GM10248 (cell line): Measurements from ENCODE around the gene FAM131B.

Source experiments
- CTCF ChIA-PET: fragments of 300-600 bp; sonication (Branson Sonifier 250); formaldehyde crosslinking; extraction: SDS; loops from one replicate; lab custom pipeline; 2021; ENCODE audit warnings: antibody characterized with exemption; lab: Yijun Ruan, JAX
- POLR2A ChIA-PET: fragments of 350-650 bp; sonication (Branson Sonifier 250); formaldehyde crosslinking; extraction: SDS; loops from one replicate; lab custom pipeline; 2020; ENCODE audit warnings: antibody characterized with exemption; lab: Yijun Ruan, JAX
- DNase-seq: peaks from one replicate; pipeline ENCODE4 v3.0.0; 2012; ENCODE audit errors: extremely low spot score
- CTCF ChIP-seq: IDR thresholded peaks from 2 replicates; pipeline ENCODE4 v1.5.1; 2012; ENCODE audit warnings: mild to moderate bottlenecking, low read depth; ENCODE audit errors: extremely low read depth, missing control alignments, control extremely low read depth

The FAM131B gene

GRCh38 chr7:143391462-143392404, 29.2 kb upstream of the FAM131B start:
- DNase-seq, result no peak
- TF ChIP-seq CTCF, result no peak

GRCh38 chr7:143390773-143391317, 28.3 kb upstream of the FAM131B start:
- no peak for TF ChIP-seq CTCF
- DNase-seq, result no peak
- ChIA-PET POLR2A (no interaction called here), CTCF (interaction anchor here (0.6 to 1.5 kb wide), 3 partner anchors 10 to 150 kb away, joined by 3 to 4 read pairs (median 3); no protein-coding TSS in a partner anchor)

More at GRCh38 chr7:143391462-143392404, 29.2 kb upstream of the FAM131B start:
- ChIA-PET POLR2A (no interaction called here), CTCF (interaction anchor here (1.0 to 2.4 kb wide), 3 partner anchors 11 to 151 kb away, joined by 3 to 7 read pairs (median 6); no protein-coding TSS in a partner anchor)

- ChIA-PET CTCF (interaction anchor here (0.6 to 1.5 kb wide), 3 partner anchors 10 to 150 kb away, joined by 3 to 4 read pairs (median 3); no protein-coding TSS in a partner anchor), POLR2A (no interaction called here)
- TF ChIP-seq CTCF, result no peak
- no peak for DNase-seq
These were observed 27.7 kb upstream of the FAM131B start for GRCh38 chr7:143390104-143390772.

GRCh38 chr7:143389316-143390103, 27.0 kb upstream of the FAM131B start:
- CTCF ChIA-PET, result interaction anchor here (0.9 to 2.0 kb wide), 4 partner anchors 9 to 149 kb away, joined by 3 to 9 read pairs (median 4); no protein-coding TSS in a partner anchor
- TF ChIP-seq CTCF, result no peak
- DNase-seq, result no peak
- POLR2A ChIA-PET, result no interaction called here

GRCh38 chr7:143388491-143389101, 26.1 kb upstream of the FAM131B start:
- CTCF ChIA-PET, result interaction anchor here (0.9 to 2.0 kb wide), 5 partner anchors 9 to 148 kb away, joined by 3 to 9 read pairs (median 3); no protein-coding TSS in a partner anchor
- no peak for DNase-seq
- no peak for TF ChIP-seq CTCF
- POLR2A ChIA-PET, result interaction anchor here (0.5 kb wide), 1 partner anchor 100 kb away, joined by 8 read pairs; the partner anchor contains the start of gene CASP2
